Large intestine (tissue), 3 donors: Measurements from ENCODE around the gene EVA1C. TPM values are rescaled to one million over a fixed set of nuclear protein-coding genes. Genes with fewer than 3 reads are reported as not detected.
"Not testable (repeated sequence)": the region's sequence is repeated elsewhere in the genome, so short reads cannot be mapped to it uniquely, and the experiment has no call there.

ENCODE experiments used
- DNase-seq, 2 donors: peaks; one replicate each; pipeline versions ENCODE4 v3.0.0 to v3.0.0-alpha.2; 2013
- H3K27ac ChIP-seq: one replicate; pipeline ENCODE4 v1.5.1; 2013; ENCODE audit warnings: low read length
- H3K27me3 ChIP-seq: 2 replicates; pipeline ENCODE4 v1.6.1; 2013; ENCODE audit warnings: low read length; ENCODE audit not compliant: control insufficient read depth, insufficient read depth
- H3K36me3 ChIP-seq: 2 replicates; pipeline ENCODE4 v1.6.1; 2013; ENCODE audit warnings: low read length; ENCODE audit not compliant: control insufficient read depth, insufficient read depth
- H3K4me1 ChIP-seq: one replicate; pipeline ENCODE4 v1.6.1; 2013; ENCODE audit warnings: low read length; ENCODE audit not compliant: control insufficient read depth, insufficient read depth
- H3K4me3 ChIP-seq: one replicate; pipeline ENCODE4 v1.5.1; 2013; ENCODE audit warnings: low read length
- H3K9me3 ChIP-seq: one replicate; pipeline ENCODE4 v1.6.1; 2013; ENCODE audit warnings: mild to moderate bottlenecking, low read depth, low read length, moderate library complexity; ENCODE audit not compliant: control insufficient read depth
- WGBS: methylation state at CpG from one replicate; pipeline ENCODE4 v1.1.5; 2013; ENCODE audit warnings: low lambda C conversion rate; ENCODE audit not compliant: insufficient coverage; 5-methylcytosine and 5-hydroxymethylcytosine counted together
- polyA plus RNA-seq: library from polyadenylated mRNA; unstranded; fragments of 120-200 nt; gene quantifications from one replicate; pipeline ENCODE4 v1.2.1, GENCODE V29; 2013

Gene EVA1C
- polyA plus RNA-seq, 1 donor, result 2.0 TPM

DNA sequence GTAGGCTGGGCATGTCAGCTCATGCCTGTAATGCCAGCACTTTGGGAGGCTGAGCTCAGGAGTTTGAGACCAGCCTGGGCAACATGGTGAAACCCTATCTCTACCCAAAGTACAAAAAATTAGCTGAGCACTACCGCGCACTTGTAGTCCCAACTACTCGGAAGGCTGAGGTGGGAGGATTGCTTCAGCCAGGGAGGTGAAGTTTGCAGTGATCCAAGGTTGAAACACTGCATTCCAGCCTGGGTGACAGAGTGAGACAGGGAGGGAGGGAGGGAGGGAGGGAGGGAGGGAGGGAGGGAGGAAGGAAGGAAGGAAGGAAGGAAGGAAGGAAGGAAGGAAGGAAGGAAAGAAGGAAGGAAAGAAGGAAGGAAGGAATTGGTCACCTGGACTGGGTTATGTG, 119.1 kb downstream of the EVA1C start:
- DNase-seq, H3K27ac ChIP-seq, H3K36me3 ChIP-seq, H3K9me3 ChIP-seq, H3K27me3 ChIP-seq, H3K4me3 ChIP-seq, H3K4me1 ChIP-seq: not testable (repeated sequence)
- no CpG with 5 or more reads among the region's 3 CpGs for WGBS

DNA sequence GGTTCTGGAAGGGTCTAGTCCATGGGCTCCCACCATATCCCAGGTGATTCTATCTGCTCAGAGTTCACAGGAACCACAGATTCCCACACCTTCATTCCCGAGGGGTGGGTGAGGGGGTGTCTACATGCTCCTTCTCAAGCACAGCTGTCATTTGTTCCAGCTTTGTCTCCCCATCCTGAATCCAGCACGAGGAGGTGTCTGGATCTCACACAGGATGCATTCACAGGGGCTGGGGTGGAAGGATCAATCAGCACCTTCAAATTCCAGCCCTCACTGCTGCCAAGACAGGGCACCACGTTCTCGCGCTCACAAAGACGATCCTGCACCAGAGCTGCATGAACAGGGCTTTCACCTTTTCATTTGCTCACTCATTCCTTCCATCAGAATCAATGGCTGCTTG, 120.1 kb downstream of the EVA1C start:
- WGBS, result no CpG with 5 or more reads among the region's 6 CpGs
- no peak overlapping the region for H3K4me3 ChIP-seq
- DNase-seq, result no peak
- H3K27me3 ChIP-seq, result no peaks in the 10 kb centered on the region
- H3K4me1 ChIP-seq, result no peaks in the 10 kb centered on the region
- no peaks in the 10 kb centered on the region for H3K36me3 ChIP-seq
- H3K27ac ChIP-seq, result no peak overlapping the region
- no peaks in the 10 kb centered on the region for H3K9me3 ChIP-seq

DNA sequence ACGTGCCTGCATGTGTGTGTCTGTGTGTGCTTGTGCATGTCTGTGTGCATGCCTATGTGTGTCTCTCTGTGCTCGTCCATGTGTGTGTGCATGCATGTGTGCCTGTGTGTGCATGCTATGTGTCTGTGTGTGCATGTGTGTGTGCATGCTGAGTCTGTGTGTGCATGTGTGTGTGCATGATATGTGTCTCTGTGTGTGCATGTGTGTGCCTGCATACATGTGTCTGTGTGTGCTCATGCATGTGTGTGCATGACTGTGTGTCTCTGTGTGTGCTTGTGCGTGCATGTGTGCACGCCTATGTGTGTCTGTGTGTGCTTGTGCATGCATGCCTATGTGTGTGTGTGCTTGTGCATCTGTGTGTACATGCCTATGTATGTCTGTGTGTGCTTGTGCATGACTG, 120.5 kb downstream of the EVA1C start:
- WGBS, result no CpG with 5 or more reads among the region's 4 CpGs
- H3K27ac ChIP-seq, result no peak overlapping the region

DNA sequence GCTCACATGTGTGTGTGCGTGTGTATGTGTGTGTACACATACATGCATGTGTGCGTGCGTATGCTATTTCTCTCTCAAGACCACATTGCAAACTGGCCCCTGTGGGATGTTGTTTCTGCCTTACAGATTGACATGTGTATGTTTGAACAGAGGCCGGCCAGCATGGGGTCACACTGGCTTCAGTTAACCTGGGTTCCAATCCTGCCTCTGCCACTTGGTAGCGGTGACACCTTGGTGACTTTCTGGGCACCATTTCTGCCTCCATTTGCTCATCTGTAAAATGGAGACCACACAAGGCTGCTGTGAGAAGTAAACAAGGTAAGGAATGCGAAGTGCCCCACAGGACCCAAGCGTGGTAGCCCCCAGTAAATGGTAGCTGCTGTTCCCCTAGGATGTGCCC, 121.1 kb downstream of the EVA1C start:
- no peaks in the 10 kb centered on the region for H3K36me3 ChIP-seq
- no peaks in the 10 kb centered on the region for H3K27me3 ChIP-seq
- no peaks in the 10 kb centered on the region for H3K4me1 ChIP-seq
- WGBS, result no CpG with 5 or more reads among the region's 7 CpGs
- no peak overlapping the region for H3K27ac ChIP-seq
- no peak for DNase-seq
- H3K4me3 ChIP-seq, result no peak overlapping the region
- no peaks in the 10 kb centered on the region for H3K9me3 ChIP-seq

More for the DNA sequence above, 120.5 kb downstream of the EVA1C start:
- H3K27me3 ChIP-seq, result no peaks in the 10 kb centered on the region
- no peaks in the 10 kb centered on the region for H3K9me3 ChIP-seq
- no peak for DNase-seq
- no peaks in the 10 kb centered on the region for H3K4me1 ChIP-seq
- H3K36me3 ChIP-seq, result no peaks in the 10 kb centered on the region
- no peak overlapping the region for H3K4me3 ChIP-seq

DNA sequence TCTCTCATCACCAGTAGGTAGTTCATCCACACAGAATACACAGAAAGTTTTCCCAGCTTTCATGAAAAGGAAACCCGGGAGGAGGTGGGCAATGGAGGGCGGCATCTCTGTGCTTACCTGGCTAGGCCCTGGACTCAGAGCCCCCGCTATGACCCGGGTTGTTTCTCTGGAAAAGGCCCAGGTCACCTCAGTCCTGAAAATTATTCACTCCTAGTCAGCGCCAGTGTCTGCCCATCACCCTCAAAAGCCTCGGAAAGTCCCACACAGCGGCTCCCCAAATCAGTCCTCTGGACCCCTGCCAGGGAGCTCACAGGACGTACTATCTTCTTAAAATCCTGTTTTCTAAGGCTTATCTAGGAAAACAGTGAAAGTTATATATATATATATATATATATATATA, 121.6 kb downstream of the EVA1C start:
- H3K36me3 ChIP-seq, result no peaks in the 10 kb centered on the region
- no peak overlapping the region for H3K27ac ChIP-seq
- H3K4me1 ChIP-seq, result no peaks in the 10 kb centered on the region
- H3K4me3 ChIP-seq, result no peak overlapping the region
- WGBS, result no CpG with 5 or more reads among the region's 8 CpGs
- H3K9me3 ChIP-seq, result no peaks in the 10 kb centered on the region
- H3K27me3 ChIP-seq, result no peaks in the 10 kb centered on the region
- no peak for DNase-seq

DNA sequence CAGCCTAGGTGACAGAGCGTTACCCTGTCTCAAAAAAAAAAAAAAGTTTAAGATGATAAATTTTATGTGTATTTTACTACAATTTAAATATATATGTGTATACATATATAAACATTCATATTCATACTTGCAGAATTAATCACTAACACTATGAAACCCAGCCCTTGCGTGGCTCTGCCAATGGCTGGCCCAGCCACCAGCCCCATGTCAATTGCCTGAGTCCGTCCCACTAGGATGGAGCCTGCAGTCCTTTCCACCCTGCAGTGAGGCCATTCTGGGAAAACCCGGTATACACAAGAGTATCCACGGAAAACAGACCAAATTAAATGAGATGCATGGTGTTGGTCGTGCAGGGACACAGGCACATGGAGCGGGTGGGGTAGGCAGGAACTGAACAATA, 123.1 kb downstream of the EVA1C start:
- no CpG with 5 or more reads among the region's 7 CpGs for WGBS
- H3K27ac ChIP-seq, result no peak overlapping the region
- H3K27me3 ChIP-seq, result no peaks in the 10 kb centered on the region
- no peaks in the 10 kb centered on the region for H3K4me1 ChIP-seq
- no peak for DNase-seq
- no peaks in the 10 kb centered on the region for H3K36me3 ChIP-seq
- H3K9me3 ChIP-seq, result no peaks in the 10 kb centered on the region
- no peak overlapping the region for H3K4me3 ChIP-seq

DNA sequence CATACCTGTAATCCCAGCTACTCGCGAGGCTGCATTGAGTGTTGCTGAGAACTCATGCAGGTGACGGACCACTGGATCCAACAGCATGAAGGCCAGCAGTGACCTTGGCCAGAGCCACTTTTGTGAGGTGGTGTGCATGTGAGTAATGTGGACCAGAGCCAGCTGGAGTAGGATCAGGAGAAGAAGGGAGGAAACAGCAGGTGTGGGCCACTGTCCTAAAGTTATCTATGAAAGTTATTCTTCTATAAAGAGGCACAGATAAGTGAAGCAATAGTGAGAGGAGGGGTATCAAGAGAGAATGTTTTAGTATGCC, 125.0 kb downstream of the EVA1C start:
- no CpG with 5 or more reads among the region's 3 CpGs for WGBS

DNA sequence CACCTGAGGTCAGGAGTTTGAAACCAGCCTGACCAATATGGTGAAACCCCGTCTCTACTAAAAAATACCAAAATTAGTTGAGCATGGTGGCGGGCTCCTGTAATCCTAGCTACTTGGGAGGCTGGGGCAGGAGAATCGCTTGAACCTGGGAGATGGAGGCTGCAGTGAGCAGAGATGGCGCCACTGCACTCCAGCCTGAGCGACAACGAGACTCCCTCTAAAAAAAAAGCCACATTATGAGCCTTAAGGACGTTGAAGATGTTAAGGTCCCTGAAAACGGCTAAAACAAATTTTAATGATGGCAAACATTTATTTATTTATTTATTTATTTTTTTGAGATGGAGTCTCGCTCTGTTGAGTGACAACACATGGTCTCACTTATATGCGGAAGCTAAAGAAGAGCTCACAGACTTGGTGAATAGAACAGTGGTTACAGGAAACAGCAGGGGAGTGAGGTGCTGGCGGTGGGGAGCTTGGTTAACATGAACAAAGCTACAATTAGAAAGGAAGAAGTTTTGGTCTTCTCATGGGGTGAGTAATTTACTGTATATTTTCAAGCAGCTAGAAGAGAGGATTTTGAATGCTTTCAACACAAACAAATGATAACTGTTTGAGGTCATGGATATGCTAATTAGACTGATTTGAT, 125.8 kb downstream of the EVA1C start:
- no peaks in the 10 kb centered on the region for H3K36me3 ChIP-seq
- no peaks in the 10 kb centered on the region for H3K4me1 ChIP-seq
- H3K27ac ChIP-seq, result no peak overlapping the region
- DNase-seq, result no peak
- H3K27me3 ChIP-seq, result no peaks in the 10 kb centered on the region
- no peaks in the 10 kb centered on the region for H3K9me3 ChIP-seq
- 72% methylated on average over 4 of the region's 11 CpGs for WGBS
- H3K4me3 ChIP-seq, result no peak overlapping the region

More for the DNA sequence above, 125.0 kb downstream of the EVA1C start:
- no peaks in the 10 kb centered on the region for H3K27me3 ChIP-seq
- H3K36me3 ChIP-seq, result no peaks in the 10 kb centered on the region
- no peaks in the 10 kb centered on the region for H3K4me1 ChIP-seq
- DNase-seq, result no peak
- H3K4me3 ChIP-seq, result no peak overlapping the region
- no peaks in the 10 kb centered on the region for H3K9me3 ChIP-seq
- H3K27ac ChIP-seq, result no peak overlapping the region

DNA sequence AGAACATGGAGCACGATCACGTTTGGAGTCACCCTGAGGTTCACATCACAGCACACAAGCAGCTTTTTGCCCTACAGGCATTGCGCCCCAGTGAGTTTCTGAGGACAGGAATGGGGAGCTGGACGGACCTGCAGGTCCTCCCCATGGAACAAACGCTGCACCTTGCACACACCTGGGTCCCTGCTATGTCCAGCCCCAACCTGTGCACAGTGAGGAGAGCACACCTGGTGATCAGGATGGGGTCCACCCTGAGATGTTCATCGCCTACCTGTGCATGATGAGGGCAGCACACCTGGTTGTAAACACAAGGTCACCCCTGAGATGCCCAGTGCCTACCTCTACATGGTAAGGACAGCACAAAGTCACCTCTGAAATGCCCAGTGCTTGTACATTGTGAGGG, 126.9 kb downstream of the EVA1C start:
- Histone ChIP-seq H3K27me3 (no peaks in the 10 kb centered on the region), H3K36me3 (no peaks in the 10 kb centered on the region), H3K9me3 (no peaks in the 10 kb centered on the region), H3K27ac (no peak overlapping the region), H3K4me3 (no peak overlapping the region), H3K4me1 (no peaks in the 10 kb centered on the region)
- DNase-seq, result no peak
- no CpG with 5 or more reads among the region's 6 CpGs for WGBS

DNA sequence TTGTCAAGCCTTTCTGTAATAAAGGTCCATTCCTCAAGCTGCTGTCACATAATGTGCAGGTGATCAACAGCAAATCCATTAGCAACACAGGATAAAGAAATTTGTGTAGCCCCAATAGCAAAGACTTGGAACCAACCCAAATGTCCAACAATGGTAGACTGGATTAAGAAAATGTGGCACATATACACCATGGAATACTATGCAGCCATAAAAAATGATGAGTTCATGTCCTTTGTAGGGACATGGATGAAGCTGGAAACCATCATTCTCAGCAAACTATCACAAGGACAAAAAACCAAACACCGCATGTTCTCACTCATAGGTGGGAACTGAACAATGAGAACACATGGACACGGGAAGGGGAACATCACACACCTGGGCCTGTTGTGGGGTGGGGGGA, 130.6 kb downstream of the EVA1C start:
- H3K9me3 ChIP-seq, H3K4me3 ChIP-seq, H3K27ac ChIP-seq, H3K36me3 ChIP-seq, H3K4me1 ChIP-seq, H3K27me3 ChIP-seq, DNase-seq: not testable (repeated sequence)
- WGBS, result no CpG with 5 or more reads among the region's 2 CpGs

DNA sequence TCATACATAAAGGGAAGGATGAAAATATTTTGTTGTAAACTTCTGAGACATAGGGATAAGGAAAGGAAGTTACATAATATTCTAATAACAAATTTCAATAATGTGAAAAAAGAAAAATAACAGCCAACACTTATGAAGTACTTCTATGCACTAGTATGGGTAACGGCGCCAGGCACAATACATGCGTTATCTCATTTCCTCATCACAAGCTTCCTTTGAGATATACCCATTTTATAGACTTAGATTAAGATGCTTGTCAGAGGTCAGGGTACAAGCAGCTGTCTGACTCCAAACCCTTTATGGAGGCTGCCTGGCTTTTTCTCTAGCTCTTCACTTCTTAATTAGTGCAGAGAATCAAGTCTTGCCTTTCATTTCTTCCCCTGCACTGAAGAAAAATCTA, 131.5 kb downstream of the EVA1C start:
- no CpG with 5 or more reads among the region's 3 CpGs for WGBS
- Histone ChIP-seq H3K4me3 (no peak overlapping the region), H3K27me3 (no peaks in the 10 kb centered on the region), H3K27ac (no peak overlapping the region), H3K4me1 (no peaks in the 10 kb centered on the region), H3K9me3 (no peaks in the 10 kb centered on the region), H3K36me3 (no peaks in the 10 kb centered on the region)
- no peak for DNase-seq
